ENCODE data around the gene PNRC1.
A peak's percentile ranks its signal among the peaks of the same experiment; 100 is the strongest.
"Not testable (repeated sequence)": the region's sequence is repeated elsewhere in the genome, so short reads cannot be mapped to it uniquely, and the experiment has no call there.

Gene PNRC1

DNA sequence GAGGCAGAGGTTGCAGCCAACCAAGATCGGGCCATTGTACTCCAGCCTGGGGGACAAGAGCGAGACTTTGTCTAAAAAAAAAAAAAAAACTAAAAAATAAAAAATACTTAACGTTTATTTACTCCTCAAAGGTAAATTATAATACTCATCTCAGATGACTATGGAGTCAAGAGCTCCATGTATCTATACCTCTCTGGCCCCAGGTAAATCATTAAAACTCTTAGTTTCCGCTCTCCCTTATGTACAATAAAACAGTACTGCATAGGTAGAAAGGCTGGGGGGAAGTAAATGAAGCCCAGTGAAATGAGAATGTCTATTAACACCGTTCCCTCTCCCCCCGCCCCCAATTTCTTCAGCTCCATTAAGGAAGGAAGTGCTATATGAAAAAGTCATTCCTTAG, 36.2 kb downstream of the PNRC1 start:
- no peak for DNase-seq

DNA sequence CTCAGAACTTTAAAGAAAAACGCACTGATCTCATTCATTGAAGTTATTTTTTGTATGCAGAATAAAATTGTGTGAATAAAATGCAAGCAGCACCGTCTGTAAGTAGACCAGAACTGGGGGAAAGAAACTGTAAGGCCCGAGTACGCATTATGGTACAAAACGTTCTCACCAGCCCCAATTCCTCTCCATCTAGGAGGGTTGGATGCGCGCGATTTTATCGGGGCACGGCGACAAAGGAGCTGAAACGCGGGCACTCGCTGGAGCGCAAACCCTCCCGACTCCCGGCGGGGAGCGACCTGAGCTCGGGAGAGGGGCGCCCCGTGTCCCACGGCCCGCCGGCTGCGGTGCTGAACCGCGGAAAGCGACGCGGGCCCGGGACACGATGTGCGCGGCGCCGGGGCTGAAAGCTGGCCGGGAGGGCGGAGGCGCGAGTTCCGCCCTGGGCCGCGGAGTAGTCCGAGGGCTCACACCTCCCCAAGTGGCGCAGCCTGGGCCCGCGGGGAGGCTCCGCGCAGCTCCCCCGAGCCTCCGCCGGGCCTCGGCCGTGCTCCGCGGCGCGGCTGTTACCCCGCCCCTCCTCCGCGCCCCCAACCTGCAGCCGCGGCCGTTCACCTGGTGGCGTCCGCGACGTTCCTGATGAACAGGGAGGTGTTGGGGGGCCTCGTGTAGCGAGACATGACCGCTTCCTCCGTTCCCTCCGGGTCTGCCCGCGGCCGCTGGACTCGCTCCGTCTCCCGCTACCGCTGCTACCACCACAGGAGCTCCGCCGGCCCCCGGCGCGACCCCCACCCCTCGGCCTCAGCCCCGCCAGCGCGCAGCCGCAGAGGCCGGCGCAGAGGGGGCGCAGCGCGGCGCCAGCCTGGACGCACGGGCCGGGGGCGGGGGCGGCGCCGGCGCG, 36.9 kb downstream of the PNRC1 start, which contains the start of gene SRSF12:
TSS of gene SRSF12 (minus strand) at position 861 of the 898 bp plus-strand sequence. CDS start at position 677, 184 bp downstream.
- peak; percentile 34 for DNase-seq

GRCh38 chr6:89118931-89119330, 38.4 kb downstream of the PNRC1 start:
- no peak for DNase-seq

- DNase-seq = no peak
Observed at GRCh38 chr6:89120371-89120770, 39.8 kb downstream of the PNRC1 start.

DNA sequence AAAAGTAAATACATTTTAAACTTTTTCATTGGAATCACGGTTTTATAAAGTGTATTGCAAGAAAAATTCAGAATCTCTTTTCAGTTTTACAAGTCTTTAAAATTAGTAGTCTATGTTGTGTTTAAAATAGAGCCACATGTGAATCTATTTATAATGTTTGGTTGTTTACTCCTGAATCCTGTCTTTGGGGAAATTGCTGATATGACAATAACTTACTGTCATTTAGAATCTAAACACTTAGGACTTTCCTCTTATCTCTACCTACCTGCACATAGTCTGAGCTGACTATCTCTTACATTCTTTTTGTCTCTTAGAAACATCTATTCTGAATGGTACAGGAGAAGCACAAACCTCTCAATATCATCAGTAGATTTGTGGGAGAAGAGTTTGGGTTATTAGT, 41.4 kb downstream of the PNRC1 start:
- DNase-seq = no peak

DNA sequence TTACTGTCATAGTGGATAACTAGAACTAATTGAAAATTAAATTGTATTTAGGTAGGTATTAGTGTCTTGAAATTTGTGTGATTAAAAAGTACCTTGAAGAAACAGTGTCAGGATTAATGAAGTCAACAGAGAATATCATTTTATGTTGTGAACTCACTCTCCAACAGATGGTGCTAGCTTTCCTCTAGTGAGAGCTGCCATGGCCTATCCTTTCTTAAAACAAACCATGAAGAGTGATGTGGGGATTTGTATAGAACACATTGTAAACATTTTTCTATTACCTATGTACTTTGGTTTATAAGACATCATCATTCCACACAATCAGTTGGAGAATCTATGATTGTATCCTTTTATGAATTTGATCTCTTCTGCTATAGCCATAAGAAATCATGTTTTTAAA, 42.1 kb downstream of the PNRC1 start:
- DNase-seq = no peak

GRCh38 chr6:89128256-89128671, 47.7 kb downstream of the PNRC1 start:
- DNase-seq = not testable (repeated sequence)

GRCh38 chr6:89131599-89131998, 51.0 kb downstream of the PNRC1 start:
- no peak for DNase-seq

DNA sequence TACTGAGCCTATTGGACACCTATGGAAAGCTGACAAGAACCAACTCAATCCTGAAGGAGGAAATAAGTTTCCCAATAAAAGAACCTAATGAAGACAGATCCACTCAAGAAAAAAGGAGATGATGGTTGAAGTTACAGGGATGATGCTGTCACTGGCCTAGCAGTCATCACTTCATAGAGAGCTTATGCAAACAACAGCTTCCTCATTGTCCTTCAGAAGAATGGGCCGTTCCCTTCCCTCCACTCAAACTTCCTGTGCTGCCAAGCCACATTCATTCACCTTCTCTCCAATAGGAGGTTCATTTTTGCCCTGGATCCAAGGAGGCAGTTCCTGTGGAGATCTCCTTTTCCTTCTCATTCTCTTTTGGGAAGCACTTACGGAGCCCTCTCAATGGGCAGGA, 51.5 kb downstream of the PNRC1 start:
- DNase-seq = no peak

DNA sequence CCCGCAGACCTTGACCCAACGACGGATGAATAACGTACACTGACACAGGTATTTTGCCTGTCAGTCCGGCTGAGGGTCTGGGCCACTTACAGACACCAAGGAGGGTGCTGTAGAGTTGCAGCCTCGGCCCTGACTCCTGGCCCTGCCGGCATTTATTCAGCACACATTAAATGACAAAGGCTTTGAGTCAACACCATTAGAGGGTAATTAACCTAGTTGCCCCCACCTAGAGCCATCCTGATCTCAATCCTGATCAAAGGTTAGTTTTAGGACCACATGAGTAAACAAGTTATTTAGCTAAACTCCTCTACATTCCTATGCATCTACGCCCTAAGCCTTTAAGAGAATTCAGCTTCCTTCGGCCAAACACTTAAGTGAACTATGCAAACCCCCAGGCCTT, 53.4 kb downstream of the PNRC1 start:
- no peak for DNase-seq

DNA sequence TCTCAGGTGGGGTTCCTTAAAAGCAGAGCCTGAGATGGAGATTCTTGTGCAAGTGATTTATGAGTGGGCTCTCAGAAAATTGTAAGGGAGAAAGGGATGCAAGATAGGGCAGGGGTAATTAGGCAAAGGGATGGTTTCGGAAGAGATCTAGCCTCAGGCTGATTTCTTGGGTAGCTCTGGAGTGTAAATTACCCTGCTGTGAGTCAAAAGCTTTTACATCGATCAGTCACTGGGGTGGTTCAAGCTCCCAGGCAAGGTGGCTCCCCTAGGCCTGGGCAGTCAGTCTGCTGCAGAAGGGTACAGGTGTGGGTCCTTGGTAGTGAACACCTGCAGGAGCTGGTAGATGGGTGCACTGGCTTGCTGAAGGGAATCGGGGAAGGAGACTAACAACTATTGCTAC, 54.2 kb downstream of the PNRC1 start:
- DNase-seq = no peak
